IPS-NIHi11 (cell line): ENCODE measurements around the gene CACNA2D4.

ENCODE experiments used
- DNase-seq: peaks from one replicate; pipeline ENCODE4 v3.0.0; 2012; ENCODE audit warnings: mixed read lengths, low spot score

Gene CACNA2D4

GRCh38 chr12:1870998-1871917, 47.2 kb downstream of the CACNA2D4 start:
- DNase-seq = no peak

- DNase-seq = no peak
These were observed 48.4 kb downstream of the CACNA2D4 start for GRCh38 chr12:1870086-1870485.

- DNase-seq = no peak
These were observed 49.3 kb downstream of the CACNA2D4 start for GRCh38 chr12:1869145-1869544.

GRCh38 chr12:1865284-1865866, 53.1 kb downstream of the CACNA2D4 start:
- DNase-seq = no peak

- no peak for DNase-seq
These were observed 53.6 kb downstream of the CACNA2D4 start for GRCh38 chr12:1864867-1865266.

GRCh38 chr12:1864456-1864855, 54.0 kb downstream of the CACNA2D4 start:
- no peak for DNase-seq

GRCh38 chr12:1863823-1864222, 54.6 kb downstream of the CACNA2D4 start:
- DNase-seq = no peak

DNA sequence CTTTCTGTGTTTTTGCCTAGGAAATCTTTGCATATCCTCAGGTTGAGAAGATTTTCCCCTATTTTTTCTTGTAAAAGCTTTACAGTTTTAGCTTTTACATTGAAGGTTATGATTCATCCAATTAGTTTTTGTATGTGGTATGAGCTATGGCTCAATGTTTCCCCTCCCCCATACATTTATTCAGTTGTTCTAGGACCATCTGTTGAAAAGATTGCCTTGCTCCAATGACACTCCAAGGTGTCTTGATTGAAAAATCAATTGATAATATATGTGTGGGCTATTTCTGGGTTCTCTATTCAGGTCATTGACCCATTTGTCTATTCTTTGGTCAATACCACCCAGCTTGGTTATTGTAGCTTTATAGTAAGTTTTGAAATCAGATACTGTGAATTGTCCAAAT, 55.5 kb downstream of the CACNA2D4 start:
- no peak for DNase-seq

- no peak for DNase-seq
These were observed 58.8 kb downstream of the CACNA2D4 start for GRCh38 chr12:1859643-1860042.

GRCh38 chr12:1858456-1858855, 60.0 kb downstream of the CACNA2D4 start:
- DNase-seq = no peak

DNA sequence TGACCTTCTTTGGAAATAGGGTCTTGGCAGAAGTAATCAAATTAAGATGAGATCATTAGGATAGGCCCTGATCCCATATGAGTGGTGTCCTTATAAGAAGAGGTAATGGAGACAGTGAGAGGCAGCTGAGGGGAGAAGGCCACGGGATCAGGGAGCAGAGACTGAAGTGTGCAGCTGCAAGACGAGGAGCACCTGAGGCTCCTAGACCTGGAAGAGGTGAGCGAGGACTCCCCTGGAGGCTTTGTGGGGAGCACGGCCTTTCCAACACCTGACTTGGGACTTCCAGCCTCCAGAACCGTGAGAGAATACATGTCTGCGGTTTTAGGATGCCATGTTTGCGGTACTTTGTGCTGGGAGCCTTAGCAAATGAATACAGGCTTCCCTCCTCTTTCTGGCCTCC, 60.6 kb downstream of the CACNA2D4 start:
- no peak for DNase-seq

DNA sequence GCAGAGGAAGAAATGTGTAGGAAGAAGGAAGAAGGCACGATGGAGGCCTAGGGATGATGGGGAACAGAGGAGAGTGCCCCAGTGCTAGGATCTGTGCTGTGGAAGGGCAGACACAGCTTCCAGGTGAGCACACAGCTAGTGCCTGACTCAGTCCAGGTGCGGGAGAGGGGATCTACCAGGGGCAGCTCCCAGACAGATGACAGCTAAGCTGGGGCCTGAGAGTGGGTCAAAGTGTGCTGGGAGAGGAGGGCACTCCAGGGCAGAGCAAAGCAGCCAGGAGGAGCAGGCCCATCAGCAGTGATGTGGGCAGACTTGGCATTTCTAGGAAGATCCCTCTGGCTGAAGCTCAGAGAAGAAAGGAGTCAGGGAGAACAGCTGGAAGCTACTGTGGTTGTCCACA, 61.4 kb downstream of the CACNA2D4 start:
- no peak for DNase-seq

GRCh38 chr12:1855241-1855640, 63.2 kb downstream of the CACNA2D4 start:
- no peak for DNase-seq

DNA sequence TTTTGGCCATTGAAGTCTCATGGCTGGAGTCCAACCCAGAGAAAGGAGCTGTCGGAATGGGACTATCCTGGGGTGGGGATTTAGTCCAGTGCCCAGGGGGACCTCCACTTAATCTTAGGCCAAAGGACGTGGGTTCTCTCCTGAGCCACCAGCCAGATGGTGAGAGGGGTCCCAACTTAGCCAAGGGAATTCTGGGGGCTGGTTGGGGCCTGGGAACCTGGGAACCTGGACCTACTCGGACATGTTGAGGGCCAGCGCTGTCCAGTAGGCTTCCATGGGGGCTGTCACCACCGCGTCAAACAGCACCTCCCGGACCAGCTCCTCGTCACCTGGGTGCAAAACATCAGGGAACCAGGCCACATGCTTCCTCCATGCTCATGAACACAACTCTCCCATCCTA, 64.7 kb downstream of the CACNA2D4 start:
- no peak for DNase-seq

DNA sequence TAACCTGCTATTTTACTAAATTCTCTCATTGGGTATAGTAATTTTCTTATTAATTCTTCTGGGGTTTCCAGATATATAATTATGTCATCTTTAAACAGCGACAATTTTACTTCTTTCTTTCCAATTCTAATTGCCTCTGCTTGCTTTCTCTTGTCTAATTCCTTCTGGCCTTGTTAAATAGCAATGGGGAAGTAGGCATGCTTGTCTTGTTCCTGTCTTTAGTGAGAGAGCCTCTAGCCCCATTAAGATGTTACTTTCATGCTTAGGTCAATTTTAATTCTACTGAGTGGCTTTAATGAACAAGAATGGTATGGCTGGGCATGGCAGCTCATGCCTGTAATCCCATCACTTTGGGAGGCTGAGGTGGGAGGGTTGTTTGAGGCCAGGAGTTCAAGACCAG, 66.4 kb downstream of the CACNA2D4 start:
- DNase-seq = no peak

- no peak for DNase-seq
These were observed 67.2 kb downstream of the CACNA2D4 start for GRCh38 chr12:1851151-1851701.

- DNase-seq = no peak
These were observed 69.7 kb downstream of the CACNA2D4 start for GRCh38 chr12:1848745-1849144.

- DNase-seq = no peak
These were observed 70.3 kb downstream of the CACNA2D4 start for GRCh38 chr12:1848146-1848545.

GRCh38 chr12:1847411-1847810, 71.0 kb downstream of the CACNA2D4 start:
- DNase-seq = no peak

DNA sequence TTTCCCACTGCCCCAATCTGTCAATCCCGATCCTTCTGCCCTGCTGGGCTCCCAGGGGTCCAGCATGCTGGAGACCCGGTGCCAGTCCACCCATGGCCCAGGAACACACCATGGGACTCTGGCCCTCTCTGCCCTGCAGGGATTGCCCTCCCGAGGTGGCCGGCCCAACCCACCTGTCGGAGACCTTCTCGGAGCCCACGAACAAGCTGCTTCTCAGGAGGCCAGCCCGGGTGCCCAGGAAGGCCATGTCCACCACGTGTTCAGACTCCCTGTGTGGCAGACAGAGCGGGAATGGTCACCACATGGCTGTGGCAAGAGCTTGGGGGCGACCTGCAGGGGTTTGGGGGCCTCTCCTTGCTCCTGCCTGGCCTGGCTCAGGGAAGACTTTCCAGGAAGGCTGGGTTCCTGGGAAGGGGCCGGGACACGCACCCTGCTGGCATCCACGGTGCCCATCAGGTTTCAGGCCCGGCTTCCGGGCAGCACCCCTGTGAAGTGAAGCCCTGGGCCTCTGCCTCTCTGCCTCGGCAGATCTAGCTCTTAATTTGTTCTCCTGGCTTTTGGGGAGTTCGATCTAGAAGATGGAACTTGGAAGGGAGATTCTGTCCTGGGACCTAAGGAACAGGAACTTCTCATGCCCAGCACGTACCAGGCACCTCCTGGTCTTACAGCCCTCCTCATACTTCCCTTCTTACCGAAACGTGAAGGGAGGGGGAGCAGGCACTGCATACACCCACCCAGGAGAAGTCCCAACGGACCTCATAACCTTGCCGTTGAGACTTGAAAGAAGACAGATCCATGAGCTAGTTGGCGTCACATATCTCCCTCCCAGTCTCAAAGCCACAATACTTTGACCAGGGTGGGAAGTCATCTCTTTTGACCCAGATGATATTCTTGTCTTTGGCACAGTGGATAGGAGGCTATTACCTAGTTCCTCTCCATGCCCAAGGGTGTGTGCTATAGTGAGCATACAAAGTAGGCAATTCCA, 71.7 kb downstream of the CACNA2D4 start:
- DNase-seq = no peak

DNA sequence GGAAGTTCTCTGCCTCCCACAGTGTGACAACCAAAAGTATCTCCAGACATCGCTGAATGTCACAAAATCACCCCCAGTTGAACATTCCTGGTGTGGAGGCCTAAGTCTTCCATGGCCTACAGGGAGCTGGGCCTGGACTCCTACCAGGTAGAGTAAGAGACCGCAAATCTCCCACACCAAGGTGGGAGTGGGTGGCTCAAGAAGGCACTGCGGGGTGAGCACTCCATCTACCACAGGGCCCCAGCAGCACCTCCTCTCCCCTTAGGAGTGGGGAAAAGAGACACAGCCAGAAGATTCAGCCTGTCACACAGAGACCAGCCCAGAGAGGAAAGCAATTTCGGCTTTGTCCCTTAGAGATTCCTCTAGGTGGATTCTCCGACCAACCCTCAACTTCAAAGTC, 72.6 kb downstream of the CACNA2D4 start:
- DNase-seq = no peak

- DNase-seq = no peak
These were observed 73.0 kb downstream of the CACNA2D4 start for GRCh38 chr12:1845427-1845826.
